Osteocyte (in vitro differentiated cells): ENCODE measurements around the gene EXOC4. TPM values are rescaled to one million over a fixed set of nuclear protein-coding genes. Genes with fewer than 3 reads are reported as not detected.
A peak's percentile ranks its signal among the peaks of the same experiment; 100 is the strongest.

Source experiments
- DNase-seq: peaks from one replicate; pipeline ENCODE4 v3.0.0; 2021; ENCODE audit warnings: mixed read lengths; ENCODE audit not compliant: unreplicated experiment; ENCODE audit errors: extremely low spot score
- H3K27ac Mint-ChIP-seq: one replicate; pipeline ENCODE4 v1.8.0; 2021; ENCODE audit warnings: mild to moderate bottlenecking, mixed read lengths; ENCODE audit not compliant: unreplicated experiment
- H3K27me3 Mint-ChIP-seq: one replicate; pipeline ENCODE4 v1.8.0; 2021; ENCODE audit warnings: mixed read lengths; ENCODE audit not compliant: unreplicated experiment
- H3K36me3 Mint-ChIP-seq: one replicate; pipeline ENCODE4 v1.8.0; 2021; ENCODE audit warnings: mixed read lengths; ENCODE audit not compliant: unreplicated experiment
- H3K4me1 Mint-ChIP-seq: one replicate; pipeline ENCODE4 v1.8.0; 2021; ENCODE audit warnings: mixed read lengths; ENCODE audit not compliant: unreplicated experiment
- H3K4me3 Mint-ChIP-seq: one replicate; pipeline ENCODE4 v1.8.0; 2021; ENCODE audit warnings: mild to moderate bottlenecking, moderate library complexity, mixed read lengths; ENCODE audit not compliant: unreplicated experiment
- H3K9me3 Mint-ChIP-seq: one replicate; pipeline ENCODE4 v1.8.0; 2021; ENCODE audit warnings: mixed read lengths; ENCODE audit not compliant: unreplicated experiment
- total RNA-seq: library from RNA; stranded (reverse); gene quantifications from 2 replicates; pipeline ENCODE4 v1.2.1, GENCODE V29; 2021
- TF ChIP-seq, protein P1 (sequence below): fragments of 200-600 bp; sonication (generic); IDR thresholded peaks from 2 replicates; pipeline ENCODE4 v1.5.0; 2021; ENCODE audit warnings: antibody characterized with exemption, mild to moderate bottlenecking, moderate library complexity

EXOC4 gene
- total RNA-seq, 1 donor from 2014 or later = 99.9 TPM

DNA sequence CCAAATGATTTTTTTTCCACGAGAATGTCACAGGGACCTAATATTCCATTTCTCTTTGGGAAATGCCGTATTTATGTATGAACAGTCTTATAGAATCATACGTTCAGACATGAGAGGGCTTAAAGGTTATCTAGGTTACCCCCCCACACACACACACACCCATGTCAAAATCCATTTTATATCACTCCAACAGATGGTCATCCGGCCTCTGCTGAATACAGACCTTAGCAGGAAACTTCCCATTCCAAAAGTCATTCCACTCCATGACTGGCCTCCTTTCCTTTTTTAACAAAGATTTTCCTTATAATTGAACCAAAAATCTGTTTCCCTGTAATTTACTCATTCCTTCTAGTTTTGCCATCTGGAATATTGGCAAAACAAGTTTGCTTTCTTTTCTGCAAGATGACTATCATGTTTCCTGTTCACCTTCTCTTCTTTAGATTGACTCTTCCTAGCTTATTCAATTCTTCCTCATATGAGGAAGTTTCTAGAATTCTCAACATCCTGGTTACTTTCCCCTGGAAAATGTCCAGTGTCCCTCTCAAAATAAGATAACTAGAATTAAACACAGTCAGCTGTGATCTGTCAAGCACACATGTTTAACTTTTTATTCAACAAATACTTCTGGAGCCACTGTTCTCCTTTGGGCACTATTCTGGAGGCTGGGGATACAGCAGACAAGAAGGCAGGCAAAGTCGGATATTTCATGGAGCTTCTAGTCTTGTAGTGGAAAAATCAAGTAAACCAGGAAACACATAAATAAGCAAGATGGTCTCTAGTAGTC, 597.8 kb downstream of the EXOC4 start:
- Mint-ChIP-seq H3K4me3 (no peak overlapping the region), H3K36me3 (no peaks in the 10 kb centered on the region), H3K27me3 (no peaks in the 10 kb centered on the region), H3K4me1 (peaks cover 38% of the 10 kb centered on the region), H3K27ac (no peak overlapping the region), H3K9me3 (no peaks in the 10 kb centered on the region)
- DNase-seq = no peak
- TF ChIP-seq, protein P1, sequence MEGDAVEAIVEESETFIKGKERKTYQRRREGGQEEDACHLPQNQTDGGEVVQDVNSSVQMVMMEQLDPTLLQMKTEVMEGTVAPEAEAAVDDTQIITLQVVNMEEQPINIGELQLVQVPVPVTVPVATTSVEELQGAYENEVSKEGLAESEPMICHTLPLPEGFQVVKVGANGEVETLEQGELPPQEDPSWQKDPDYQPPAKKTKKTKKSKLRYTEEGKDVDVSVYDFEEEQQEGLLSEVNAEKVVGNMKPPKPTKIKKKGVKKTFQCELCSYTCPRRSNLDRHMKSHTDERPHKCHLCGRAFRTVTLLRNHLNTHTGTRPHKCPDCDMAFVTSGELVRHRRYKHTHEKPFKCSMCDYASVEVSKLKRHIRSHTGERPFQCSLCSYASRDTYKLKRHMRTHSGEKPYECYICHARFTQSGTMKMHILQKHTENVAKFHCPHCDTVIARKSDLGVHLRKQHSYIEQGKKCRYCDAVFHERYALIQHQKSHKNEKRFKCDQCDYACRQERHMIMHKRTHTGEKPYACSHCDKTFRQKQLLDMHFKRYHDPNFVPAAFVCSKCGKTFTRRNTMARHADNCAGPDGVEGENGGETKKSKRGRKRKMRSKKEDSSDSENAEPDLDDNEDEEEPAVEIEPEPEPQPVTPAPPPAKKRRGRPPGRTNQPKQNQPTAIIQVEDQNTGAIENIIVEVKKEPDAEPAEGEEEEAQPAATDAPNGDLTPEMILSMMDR = no peak

DNA sequence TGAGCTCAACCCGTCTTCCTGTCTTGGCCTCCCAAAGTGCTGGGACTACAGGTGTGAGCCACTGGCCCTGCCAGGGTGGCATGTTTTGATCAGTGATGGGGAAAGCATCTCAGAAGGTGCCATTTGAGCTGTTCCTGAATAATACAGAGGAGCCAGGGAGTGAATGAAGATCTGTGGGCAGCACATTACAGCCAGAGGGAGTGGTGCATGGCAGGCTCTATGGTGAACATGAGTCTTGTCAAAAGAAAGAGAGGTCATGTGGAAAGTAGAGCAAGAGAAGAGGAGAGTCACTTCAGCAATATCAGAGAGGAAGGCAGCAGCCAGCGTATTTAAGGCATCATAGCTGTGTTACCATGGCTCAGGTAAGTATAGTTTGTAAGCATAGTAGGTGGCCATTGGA, 598.5 kb downstream of the EXOC4 start:
- H3K4me1 Mint-ChIP-seq = peaks cover 32% of the 10 kb centered on the region
- H3K27ac Mint-ChIP-seq = no peak overlapping the region
- no peaks in the 10 kb centered on the region for H3K36me3 Mint-ChIP-seq
- H3K27me3 Mint-ChIP-seq = no peaks in the 10 kb centered on the region
- TF ChIP-seq, protein P1 = no peak
- no peak overlapping the region for H3K4me3 Mint-ChIP-seq
- no peak for DNase-seq
- no peaks in the 10 kb centered on the region for H3K9me3 Mint-ChIP-seq

DNA sequence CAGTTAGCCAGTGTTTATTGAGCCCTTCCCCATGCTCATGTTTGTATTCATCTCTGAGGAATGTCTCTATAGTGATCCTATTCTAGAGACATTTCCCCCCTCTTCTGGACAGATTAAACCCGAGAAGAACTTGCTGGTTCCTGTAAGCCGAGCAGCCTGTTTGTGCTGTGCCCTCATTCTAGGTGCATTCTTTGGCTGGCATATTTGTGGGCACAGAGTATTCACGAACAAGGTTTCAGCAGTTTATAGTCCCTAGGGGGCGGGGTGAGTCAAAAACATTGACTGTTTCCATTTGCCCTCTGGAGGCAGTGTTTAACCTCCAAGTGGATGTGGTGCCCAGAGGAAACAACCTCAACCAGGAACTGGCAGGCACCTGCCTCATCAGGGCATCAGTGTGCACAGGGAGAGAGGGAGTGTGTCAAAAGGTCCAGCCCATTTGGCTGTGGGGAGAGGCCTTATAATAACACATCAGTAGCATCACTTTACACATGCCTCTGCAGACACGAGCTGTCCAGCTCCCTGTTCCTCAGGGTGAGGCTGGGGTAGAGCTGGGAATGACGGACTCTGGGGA, 600.9 kb downstream of the EXOC4 start:
- Mint-ChIP-seq H3K27me3 (no peaks in the 10 kb centered on the region), H3K27ac (peak overlapping the region; percentile 83), H3K4me3 (no peak overlapping the region), H3K36me3 (no peaks in the 10 kb centered on the region), H3K9me3 (no peaks in the 10 kb centered on the region), H3K4me1 (peaks cover 29% of the 10 kb centered on the region)
- TF ChIP-seq, protein P1 = peak; percentile 58
- peak; percentile 88 for DNase-seq

DNA sequence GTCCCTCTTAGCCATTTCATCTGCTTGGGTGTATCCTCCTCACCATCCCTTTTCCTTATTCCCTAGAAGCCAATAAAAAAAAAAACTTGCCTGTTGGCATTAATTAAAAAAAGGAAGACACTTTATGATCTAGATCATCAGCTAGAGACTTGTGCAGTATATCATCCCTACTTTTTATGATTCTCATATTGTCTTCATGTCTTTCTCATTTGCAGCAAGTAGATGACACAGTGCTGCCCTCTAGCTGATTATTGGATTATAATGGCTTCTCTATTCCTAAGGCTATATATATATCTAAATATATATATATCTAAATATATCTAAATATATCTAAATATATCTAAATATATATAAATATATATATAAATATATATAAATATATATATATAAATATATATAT, 601.9 kb downstream of the EXOC4 start:
- no peak for DNase-seq
- H3K4me1 Mint-ChIP-seq = peaks cover 34% of the 10 kb centered on the region
- TF ChIP-seq, protein P1 = peak; percentile 52
- peak overlapping the region; percentile 83 for H3K27ac Mint-ChIP-seq
- no peaks in the 10 kb centered on the region for H3K9me3 Mint-ChIP-seq
- H3K4me3 Mint-ChIP-seq = no peak overlapping the region
- H3K27me3 Mint-ChIP-seq = no peaks in the 10 kb centered on the region
- H3K36me3 Mint-ChIP-seq = no peaks in the 10 kb centered on the region

GRCh38 chr7:133857376-133858119, 604.7 kb downstream of the EXOC4 start:
- Mint-ChIP-seq H3K36me3 (no peaks in the 10 kb centered on the region), H3K4me3 (no peak overlapping the region), H3K27ac (no peak overlapping the region), H3K9me3 (no peaks in the 10 kb centered on the region), H3K27me3 (no peaks in the 10 kb centered on the region), H3K4me1 (peaks cover 40% of the 10 kb centered on the region)
- no peak for DNase-seq
- TF ChIP-seq, protein P1 = no peak
